ENCODE results near the gene CXXC5.
"Not testable (repeated sequence)": the region's sequence is repeated elsewhere in the genome, so short reads cannot be mapped to it uniquely, and the experiment has no call there.

The CXXC5 gene

GRCh38 chr5:139719970-139720369 is 71.8 kb downstream of the CXXC5 start:
- not testable (repeated sequence) for DNase-seq

- no peak for DNase-seq
Measured at GRCh38 chr5:139723986-139724587, 75.9 kb downstream of the CXXC5 start.

GRCh38 chr5:139725073-139725830 is 77.1 kb downstream of the CXXC5 start:
- no peak for DNase-seq

- no peak for DNase-seq
Measured at GRCh38 chr5:139726248-139726647, 78.1 kb downstream of the CXXC5 start.

- not testable (repeated sequence) for DNase-seq
Measured at GRCh38 chr5:139727615-139728014, 79.5 kb downstream of the CXXC5 start.

GRCh38 chr5:139731281-139731680 is 83.1 kb downstream of the CXXC5 start:
- DNase-seq, result no peak

- DNase-seq, result no peak
Measured at GRCh38 chr5:139732019-139732418, 83.9 kb downstream of the CXXC5 start.

- DNase-seq, result no peak
Measured at GRCh38 chr5:139733010-139733688, 85.0 kb downstream of the CXXC5 start.
